ENCODE measurements around the gene MYL5.
A peak's percentile ranks its signal among the peaks of the same experiment; 100 is the strongest.

Gene MYL5

DNA sequence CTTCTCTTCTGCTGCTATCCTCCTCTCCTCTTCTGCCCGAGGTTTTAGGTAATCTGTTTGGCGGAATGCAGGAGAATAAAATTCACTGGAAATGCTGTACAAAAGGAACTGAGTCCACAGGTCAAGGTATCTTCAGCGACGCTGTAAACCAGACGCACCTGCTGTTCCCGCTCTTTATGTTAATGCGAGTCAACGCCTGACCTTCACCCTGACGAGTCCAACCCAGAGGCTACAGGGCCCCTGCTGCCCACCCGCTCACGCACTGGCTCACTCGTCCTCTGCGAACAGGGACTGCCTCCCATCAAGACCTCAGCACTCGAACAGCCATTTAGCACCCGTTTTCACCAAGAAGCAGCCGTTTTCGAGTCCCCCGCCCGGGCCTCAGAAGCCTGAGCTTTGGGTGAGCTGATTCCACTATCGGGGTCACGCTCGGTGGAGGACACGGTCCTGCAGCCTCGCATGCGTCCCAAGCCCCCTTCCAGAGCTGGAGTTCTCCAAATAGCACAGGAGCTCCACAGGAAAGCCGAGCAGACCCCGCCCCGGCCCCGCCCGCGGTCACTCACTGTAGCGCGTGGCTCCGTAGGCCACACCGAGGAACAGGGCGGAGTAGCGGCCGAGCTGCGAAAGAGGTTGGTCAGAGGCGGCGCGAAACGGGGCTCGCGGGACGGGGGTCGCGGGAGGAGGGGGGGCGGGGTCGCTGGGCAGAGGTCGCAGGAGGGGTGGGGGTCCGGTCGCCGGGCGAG is 822 bp upstream of the MYL5 start:
- H3K27me3 Mint-ChIP-seq = no peaks in the 10 kb centered on the region
- H3K9me3 Mint-ChIP-seq = no peaks in the 10 kb centered on the region
- ATAC-seq (peak; percentile 4), DNase-seq (no peak)
- peaks cover 36% of the 10 kb centered on the region for H3K4me1 Mint-ChIP-seq
- H3K4me3 Mint-ChIP-seq = peak overlapping the region; percentile 89 to 93
- H3K27ac Mint-ChIP-seq = peak overlapping the region; percentile 85 to 89

DNA sequence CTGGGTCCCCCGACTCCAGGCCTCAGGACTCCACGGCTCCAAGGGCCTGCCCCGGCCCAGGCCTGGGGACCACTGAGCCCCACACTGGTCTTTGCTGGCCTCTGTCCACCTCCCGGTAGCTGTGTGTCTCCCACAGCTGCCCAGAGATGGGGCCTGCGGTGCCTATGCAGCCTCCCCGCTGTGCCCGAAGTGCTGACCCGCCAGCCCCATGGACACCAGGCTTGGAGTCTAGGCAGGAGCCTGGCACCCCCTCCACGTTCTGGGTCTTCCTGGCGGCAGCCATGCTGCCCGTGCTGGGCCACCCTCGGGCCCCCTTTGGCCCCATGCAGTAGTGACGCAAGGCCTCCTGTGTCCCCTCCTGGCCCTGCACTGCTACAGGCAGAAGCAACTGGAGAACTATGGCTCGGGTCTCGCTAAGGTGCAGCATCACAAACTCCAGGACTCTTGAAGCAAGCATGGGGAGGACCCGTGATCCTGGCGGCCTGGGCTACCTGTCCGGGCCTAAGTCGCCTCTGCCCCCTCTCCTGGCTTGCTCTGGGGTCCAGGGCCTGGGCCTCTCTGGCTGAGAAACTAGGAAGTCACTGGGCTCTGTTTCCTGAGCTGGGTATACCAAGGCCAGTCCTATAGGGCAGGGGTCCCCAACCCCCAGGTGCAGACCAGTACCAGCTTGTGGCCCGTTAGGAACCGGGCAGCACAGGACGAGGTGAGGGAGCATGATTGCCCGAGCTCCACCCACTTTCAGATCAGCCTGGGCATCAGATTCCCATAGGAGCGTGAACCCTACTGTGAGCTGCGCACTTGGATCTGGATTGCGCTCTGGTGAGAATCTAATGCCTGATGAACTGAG is 917 bp downstream of the MYL5 start:
- Mint-ChIP-seq H3K27me3 (no peaks in the 10 kb centered on the region), H3K27ac (peak overlapping the region; percentile 94 to 98), H3K9me3 (no peaks in the 10 kb centered on the region), H3K4me3 (peak overlapping the region; percentile 87 to 95), H3K4me1 (peaks cover 39% of the 10 kb centered on the region)
- ATAC-seq (peak; percentile 23), DNase-seq (peak; percentile 46 to 63)

- ATAC-seq (no peak), DNase-seq (no peak)
- Mint-ChIP-seq H3K27me3 (no peaks in the 10 kb centered on the region), H3K9me3 (no peaks in the 10 kb centered on the region), H3K4me3 (peak overlapping the region; percentile 87 to 95), H3K27ac (peak overlapping the region in 1 of 2 donors; percentile 74), H3K4me1 (peaks cover 47% of the 10 kb centered on the region)
These were observed 1.9 kb downstream of the MYL5 start for GRCh38 chr4:675980-676870.

GRCh38 chr4:676871-677235 is 2.5 kb downstream of the MYL5 start:
- H3K4me1 Mint-ChIP-seq = peaks cover 47% of the 10 kb centered on the region
- H3K27me3 Mint-ChIP-seq = no peaks in the 10 kb centered on the region
- no peaks in the 10 kb centered on the region for H3K9me3 Mint-ChIP-seq
- ATAC-seq (no peak), DNase-seq (no peak)
- peak overlapping the region in 1 of 2 donors; percentile 72 for H3K4me3 Mint-ChIP-seq
- peak overlapping the region in 1 of 2 donors; percentile 30 for H3K27ac Mint-ChIP-seq

- no peaks in the 10 kb centered on the region for H3K9me3 Mint-ChIP-seq
- no peak overlapping the region for H3K4me3 Mint-ChIP-seq
- H3K4me1 Mint-ChIP-seq = peaks cover 48% of the 10 kb centered on the region
- no peak for DNase-seq
- no peak for ATAC-seq
- H3K27ac Mint-ChIP-seq = no peak overlapping the region
- peaks cover 2% of the 10 kb centered on the region for H3K27me3 Mint-ChIP-seq
These were observed 3.3 kb downstream of the MYL5 start for GRCh38 chr4:677431-678293.

- Mint-ChIP-seq H3K27me3 (peaks cover 6% of the 10 kb centered on the region), H3K4me1 (peaks cover 49% of the 10 kb centered on the region), H3K27ac (no peak overlapping the region), H3K4me3 (no peak overlapping the region), H3K9me3 (no peaks in the 10 kb centered on the region)
- no peak for DNase-seq
- ATAC-seq = no peak
These were observed 4.2 kb downstream of the MYL5 start for GRCh38 chr4:678331-679103.

DNA sequence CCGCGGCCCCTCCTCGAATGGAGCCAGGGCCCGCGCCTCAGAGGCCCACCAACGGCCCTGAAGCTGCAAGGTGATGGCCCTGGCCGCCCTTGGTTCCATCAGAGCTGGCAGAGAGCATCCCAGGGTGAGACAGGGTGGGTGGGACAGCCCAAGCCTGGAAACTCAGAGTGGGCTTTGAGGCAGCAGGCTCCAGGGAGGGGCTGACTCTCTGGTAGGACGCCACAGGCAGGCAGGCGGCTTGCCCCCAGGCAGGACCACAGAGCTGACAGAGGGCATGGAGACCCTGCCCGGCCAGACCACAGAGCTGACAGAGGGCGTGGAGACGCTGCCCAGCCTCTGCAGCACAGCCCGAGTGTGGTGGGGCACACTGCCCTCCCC is 4.8 kb downstream of the MYL5 start:
- DNase-seq (no peak), ATAC-seq (no peak)
- Mint-ChIP-seq H3K27me3 (peaks cover 6% of the 10 kb centered on the region), H3K4me1 (peaks cover 54% of the 10 kb centered on the region), H3K27ac (no peak overlapping the region), H3K4me3 (no peak overlapping the region), H3K9me3 (no peaks in the 10 kb centered on the region)

GRCh38 chr4:679629-680028 is 5.3 kb downstream of the MYL5 start:
- Mint-ChIP-seq H3K4me1 (peaks cover 54% of the 10 kb centered on the region), H3K9me3 (no peaks in the 10 kb centered on the region), H3K27ac (peak overlapping the region in 1 of 2 donors; percentile 66), H3K4me3 (peak overlapping the region; percentile 8 to 29), H3K27me3 (peaks cover 6% of the 10 kb centered on the region)
- no peak for DNase-seq
- no peak for ATAC-seq

- Mint-ChIP-seq H3K27me3 (peaks cover 10% of the 10 kb centered on the region), H3K4me1 (peaks cover 53% of the 10 kb centered on the region), H3K4me3 (peak overlapping the region; percentile 67 to 76), H3K9me3 (no peaks in the 10 kb centered on the region), H3K27ac (peak overlapping the region in 1 of 2 donors; percentile 66)
- ATAC-seq = no peak
- DNase-seq = no peak
These were observed 5.7 kb downstream of the MYL5 start for GRCh38 chr4:680091-680490.

DNA sequence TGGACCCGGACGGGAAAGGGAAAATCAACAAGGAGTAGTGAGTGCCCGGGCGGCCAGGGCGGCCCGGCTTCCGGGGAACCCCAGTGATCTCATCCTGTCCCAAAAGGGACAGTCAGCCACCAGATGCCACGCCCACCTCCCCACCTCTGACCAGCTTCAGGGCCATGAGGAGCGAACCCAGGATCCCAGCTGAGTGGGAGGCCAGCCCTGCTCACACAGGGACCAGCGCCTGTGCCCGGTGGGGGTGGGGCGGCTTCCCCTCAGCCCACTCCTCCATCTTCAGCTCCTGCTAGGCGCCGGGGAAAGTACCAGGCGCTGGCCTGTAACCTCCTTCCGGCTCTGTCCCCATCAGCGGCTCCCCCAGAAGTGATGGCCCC is 6.2 kb downstream of the MYL5 start:
- peaks cover 49% of the 10 kb centered on the region for H3K4me1 Mint-ChIP-seq
- peak; percentile 31 for ATAC-seq
- peak overlapping the region; percentile 42 to 46 for H3K27ac Mint-ChIP-seq
- peak in 1 of 2 donors; percentile 40 for DNase-seq
- peaks cover 15% of the 10 kb centered on the region for H3K27me3 Mint-ChIP-seq
- peak overlapping the region; percentile 67 to 76 for H3K4me3 Mint-ChIP-seq
- no peaks in the 10 kb centered on the region for H3K9me3 Mint-ChIP-seq

GRCh38 chr4:680928-681645 is 6.7 kb downstream of the MYL5 start:
- peak overlapping the region; percentile 34 to 46 for H3K27ac Mint-ChIP-seq
- no peaks in the 10 kb centered on the region for H3K9me3 Mint-ChIP-seq
- H3K4me3 Mint-ChIP-seq = peak overlapping the region; percentile 67 to 76
- peaks cover 43% of the 10 kb centered on the region for H3K4me1 Mint-ChIP-seq
- peak; percentile 68 for ATAC-seq
- DNase-seq = peak; percentile 60 to 75
- peaks cover 17% of the 10 kb centered on the region for H3K27me3 Mint-ChIP-seq

DNA sequence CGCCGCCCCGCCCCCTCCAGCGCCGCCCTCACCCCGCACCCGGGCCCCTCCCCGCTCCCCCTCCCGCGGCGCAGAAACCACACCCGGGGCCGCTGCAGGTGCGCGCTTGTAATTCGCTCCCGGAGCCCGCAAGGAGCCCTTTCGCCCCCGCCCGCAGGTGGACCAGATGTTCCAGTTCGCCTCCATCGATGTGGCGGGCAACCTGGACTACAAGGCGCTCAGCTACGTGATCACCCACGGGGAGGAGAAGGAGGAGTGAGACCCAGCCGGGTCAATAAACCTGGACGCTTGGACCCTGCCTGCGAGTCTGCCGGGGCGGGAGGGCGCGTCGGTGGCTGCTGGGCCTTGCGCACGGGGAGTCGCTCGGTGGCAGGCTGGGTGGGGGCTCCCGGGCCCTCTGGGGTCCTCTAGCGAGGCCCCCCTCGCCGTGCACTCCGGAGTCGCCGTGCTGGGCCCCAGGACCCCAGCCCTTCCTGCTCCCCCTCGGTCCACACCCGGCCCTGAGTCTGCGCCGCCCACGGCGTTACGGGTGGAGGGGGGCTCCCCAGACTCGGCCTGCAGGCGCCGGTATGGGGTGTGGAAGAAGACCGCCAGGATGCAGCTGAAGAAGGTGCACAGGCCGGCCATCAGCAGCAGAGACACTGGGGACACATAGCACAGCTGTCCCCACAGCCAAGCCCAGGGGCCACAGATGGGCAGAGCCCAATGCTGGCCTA is 7.6 kb downstream of the MYL5 start:
- H3K27me3 Mint-ChIP-seq = peaks cover 17% of the 10 kb centered on the region
- H3K4me1 Mint-ChIP-seq = peaks cover 35% of the 10 kb centered on the region
- no peaks in the 10 kb centered on the region for H3K9me3 Mint-ChIP-seq
- H3K27ac Mint-ChIP-seq = no peak overlapping the region
- DNase-seq (peak in 1 of 2 donors; percentile 54), ATAC-seq (peak; percentile 3)
- H3K4me3 Mint-ChIP-seq = peak overlapping the region; percentile 45 to 50
